ENCODE measurements around the gene PNISR. TPM values are rescaled to one million over a fixed set of nuclear protein-coding genes. Genes with fewer than 3 reads are reported as not detected.

PNISR gene
- total RNA-seq, 1 donor from 2014 or later: 111 TPM

GRCh38 chr6:99390896-99391295, 34.2 kb downstream of the PNISR start:
- TF ChIP-seq CTCF (IDR thresholded peaks at IDR 0.05): no peak
- Histone ChIP-seq H3K36me3 (no peaks in the 10 kb centered on the region), H3K27ac (no peak overlapping the region), H3K27me3 (no peaks in the 10 kb centered on the region), H3K4me3 (no peak overlapping the region), H3K4me1 (no peaks in the 10 kb centered on the region), H3K9me3 (no peaks in the 10 kb centered on the region)
- intact Hi-C loops (cut with DNase I): no loop called here
- no peak for DNase-seq
- ATAC-seq: no peak

- no peak for ATAC-seq
- H3K27ac ChIP-seq: no peak overlapping the region
- intact Hi-C loops (cut with DNase I): no loop called here
These were observed 40.6 kb downstream of the PNISR start for GRCh38 chr6:99384507-99384906.

GRCh38 chr6:99378636-99379035, 46.5 kb downstream of the PNISR start:
- Histone ChIP-seq H3K4me1 (no peaks in the 10 kb centered on the region), H3K27ac (no peak overlapping the region), H3K36me3 (no peaks in the 10 kb centered on the region), H3K4me3 (no peak overlapping the region), H3K9me3 (no peaks in the 10 kb centered on the region), H3K27me3 (no peaks in the 10 kb centered on the region)
- DNase-seq: no peak
- ATAC-seq: no peak
- no peak for TF ChIP-seq CTCF (IDR thresholded peaks at IDR 0.05)
- intact Hi-C loops (cut with DNase I): no loop called here

More at GRCh38 chr6:99384507-99384906, 40.6 kb downstream of the PNISR start:
- no peak for DNase-seq
- H3K4me1 ChIP-seq: no peaks in the 10 kb centered on the region
- no peak overlapping the region for H3K4me3 ChIP-seq
- H3K27me3 ChIP-seq: no peaks in the 10 kb centered on the region
- H3K9me3 ChIP-seq: no peaks in the 10 kb centered on the region
- no peaks in the 10 kb centered on the region for H3K36me3 ChIP-seq
- no peak for TF ChIP-seq CTCF (IDR thresholded peaks at IDR 0.05)

- Histone ChIP-seq H3K27ac (no peak overlapping the region), H3K9me3 (no peaks in the 10 kb centered on the region), H3K27me3 (no peaks in the 10 kb centered on the region), H3K4me3 (no peak overlapping the region), H3K4me1 (no peaks in the 10 kb centered on the region), H3K36me3 (no peaks in the 10 kb centered on the region)
- intact Hi-C loops (cut with DNase I): no loop called here
- DNase-seq: no peak
- ATAC-seq: no peak
- TF ChIP-seq CTCF (IDR thresholded peaks at IDR 0.05): no peak
These were observed 55.6 kb downstream of the PNISR start for GRCh38 chr6:99369533-99369932.

- H3K4me1 ChIP-seq: no peaks in the 10 kb centered on the region
- H3K9me3 ChIP-seq: no peaks in the 10 kb centered on the region
- TF ChIP-seq CTCF (IDR thresholded peaks at IDR 0.05): no peak
- ATAC-seq: no peak
- no peak for DNase-seq
- no peaks in the 10 kb centered on the region for H3K36me3 ChIP-seq
- no peak overlapping the region for H3K4me3 ChIP-seq
- intact Hi-C loops (cut with DNase I): no loop called here
- H3K27me3 ChIP-seq: no peaks in the 10 kb centered on the region
- H3K27ac ChIP-seq: no peak overlapping the region
These were observed 58.3 kb downstream of the PNISR start for GRCh38 chr6:99366852-99367251.

- no peak overlapping the region for H3K4me3 ChIP-seq
- no peaks in the 10 kb centered on the region for H3K9me3 ChIP-seq
- H3K36me3 ChIP-seq: no peaks in the 10 kb centered on the region
- intact Hi-C loops (cut with DNase I): no loop called here
- ATAC-seq: no peak
- no peak overlapping the region for H3K27ac ChIP-seq
- no peak for DNase-seq
- no peaks in the 10 kb centered on the region for H3K4me1 ChIP-seq
- peaks cover 18% of the 10 kb centered on the region for H3K27me3 ChIP-seq
- TF ChIP-seq CTCF (IDR thresholded peaks at IDR 0.05): no peak
These were observed 61.1 kb downstream of the PNISR start for GRCh38 chr6:99364026-99364425.
